GM21423 (cell line): ENCODE results near the gene MBNL3.
A peak's percentile ranks its signal among the peaks of the same experiment; 100 is the strongest.

Experiments
- ATAC-seq: cut with Tn5 transposase; IDR thresholded peaks from one replicate; pipeline ENCODE4 v1.9.1; 2021; ENCODE audit warnings: mild to moderate bottlenecking, moderate library complexity; ENCODE audit not compliant: unreplicated experiment

MBNL3 gene, protein sequence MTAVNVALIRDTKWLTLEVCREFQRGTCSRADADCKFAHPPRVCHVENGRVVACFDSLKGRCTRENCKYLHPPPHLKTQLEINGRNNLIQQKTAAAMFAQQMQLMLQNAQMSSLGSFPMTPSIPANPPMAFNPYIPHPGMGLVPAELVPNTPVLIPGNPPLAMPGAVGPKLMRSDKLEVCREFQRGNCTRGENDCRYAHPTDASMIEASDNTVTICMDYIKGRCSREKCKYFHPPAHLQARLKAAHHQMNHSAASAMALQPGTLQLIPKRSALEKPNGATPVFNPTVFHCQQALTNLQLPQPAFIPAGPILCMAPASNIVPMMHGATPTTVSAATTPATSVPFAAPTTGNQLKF

GRCh38 chrX:132488819-132489577 lies at the start of gene MBNL3:
Gene MBNL3 (minus strand): TSS chrX:132489038. CDS start chrX:132439611, 49,427 bp downstream.
- ATAC-seq, result peak; percentile 52

- ATAC-seq, result no peak
Observed at GRCh38 chrX:132533409-132533808, 44.6 kb upstream of the MBNL3 start.

- ATAC-seq, result no peak
Observed at GRCh38 chrX:132532913-132533312, 44.1 kb upstream of the MBNL3 start.

DNA sequence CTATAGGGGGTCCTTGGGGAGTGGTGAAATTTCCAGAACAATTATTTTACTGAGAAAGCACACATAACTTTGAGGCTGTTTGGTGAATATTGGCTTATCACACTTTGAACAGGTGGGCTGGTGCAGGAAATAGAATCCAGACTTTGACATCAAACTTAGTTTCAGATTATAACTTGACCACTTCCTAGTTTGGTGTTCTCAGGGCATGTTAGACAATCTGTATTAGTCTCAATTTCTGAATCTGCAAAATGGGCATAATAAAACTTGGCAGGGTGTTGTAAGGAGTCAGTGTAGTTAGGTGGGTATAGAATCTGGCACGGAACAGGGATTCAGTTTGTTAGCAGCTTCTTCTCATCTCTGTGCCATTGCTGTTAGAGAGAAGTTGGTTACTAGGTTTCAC lies 43.3 kb upstream of the MBNL3 start:
- ATAC-seq, result no peak

DNA sequence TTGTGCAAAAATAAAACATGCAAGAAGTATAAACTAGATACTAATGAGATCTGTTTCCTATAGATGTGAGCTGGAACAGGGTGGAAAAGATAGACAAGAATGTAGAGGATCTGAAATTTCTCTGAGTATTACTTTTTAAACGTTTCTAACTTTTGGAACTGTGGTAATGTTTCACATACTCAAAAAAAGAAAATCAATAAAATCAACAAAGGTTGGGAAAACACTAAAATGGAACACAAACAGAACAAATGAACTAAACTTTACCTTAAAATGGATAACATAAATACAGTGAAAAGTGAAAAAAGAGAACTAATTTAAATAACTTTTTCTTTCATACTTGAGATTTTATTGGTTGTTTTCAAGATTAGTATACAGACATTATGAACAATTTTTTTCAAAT lies 32.0 kb upstream of the MBNL3 start:
- no peak for ATAC-seq

GRCh38 chrX:132520213-132520612 lies 31.4 kb upstream of the MBNL3 start:
- no peak for ATAC-seq

GRCh38 chrX:132518401-132518800 lies 29.6 kb upstream of the MBNL3 start:
- ATAC-seq, result no peak

GRCh38 chrX:132508834-132509233 lies 20.0 kb upstream of the MBNL3 start:
- no peak for ATAC-seq

GRCh38 chrX:132505116-132505515 lies 16.3 kb upstream of the MBNL3 start:
- ATAC-seq, result no peak

DNA sequence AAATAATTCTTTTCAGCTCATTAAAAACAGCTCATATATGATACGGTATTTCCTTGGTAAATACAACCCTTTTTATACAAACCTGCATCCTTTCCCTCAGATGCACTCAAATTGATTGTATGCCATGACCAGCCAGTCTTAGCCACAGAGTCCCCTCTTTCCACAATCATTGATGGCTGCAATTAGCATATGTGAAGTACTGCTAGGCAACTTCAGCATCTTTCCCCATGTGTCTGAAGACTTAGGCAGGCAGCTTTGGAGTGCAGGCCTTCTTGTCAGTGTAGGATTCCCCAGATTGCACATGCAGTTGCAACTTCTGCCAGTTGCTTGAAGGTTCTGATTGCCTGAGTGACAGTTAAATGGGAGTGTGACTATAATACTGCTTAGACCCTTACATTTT lies 15.6 kb upstream of the MBNL3 start:
- no peak for ATAC-seq

DNA sequence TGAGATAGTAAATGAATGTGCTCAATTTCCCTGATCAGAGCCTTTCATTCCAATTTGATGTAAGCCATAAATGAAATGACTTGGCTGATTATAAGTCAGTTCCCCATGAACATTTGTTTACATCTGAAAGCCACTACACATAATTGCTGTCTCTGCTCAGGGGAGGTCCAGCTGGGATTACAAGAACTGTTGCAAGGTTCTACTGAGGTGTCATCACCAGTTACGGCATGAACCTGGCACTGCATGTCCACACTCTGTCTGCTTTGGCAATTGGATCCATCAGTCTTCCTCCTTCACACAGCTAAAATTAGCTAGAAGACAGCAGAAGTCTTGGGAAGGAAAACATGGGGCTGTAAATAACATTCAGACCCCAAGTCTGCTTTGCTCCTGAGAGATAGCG lies 12.8 kb upstream of the MBNL3 start:
- ATAC-seq, result no peak

DNA sequence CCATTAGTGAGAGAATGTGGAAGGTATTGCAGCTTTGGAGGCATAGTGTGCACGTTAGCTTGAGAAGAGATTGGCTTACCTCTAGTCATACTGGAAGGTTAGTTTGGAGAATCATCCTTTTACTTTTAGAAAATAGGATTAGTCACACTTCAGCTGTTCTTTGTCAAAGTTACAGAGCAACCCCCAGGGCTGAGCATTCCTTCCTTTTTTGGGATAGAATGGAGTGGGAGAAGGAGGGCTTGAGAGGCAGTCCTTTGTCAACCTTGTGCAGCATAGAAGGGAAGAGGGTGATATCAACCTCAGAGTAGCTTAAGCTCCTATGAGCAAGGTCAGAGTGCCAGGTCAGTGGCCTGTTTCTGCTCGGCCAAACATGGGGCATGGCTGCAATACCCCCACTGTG lies 8.6 kb upstream of the MBNL3 start:
- ATAC-seq, result no peak

GRCh38 chrX:132493095-132493494 lies 4.3 kb upstream of the MBNL3 start:
- ATAC-seq, result no peak

DNA sequence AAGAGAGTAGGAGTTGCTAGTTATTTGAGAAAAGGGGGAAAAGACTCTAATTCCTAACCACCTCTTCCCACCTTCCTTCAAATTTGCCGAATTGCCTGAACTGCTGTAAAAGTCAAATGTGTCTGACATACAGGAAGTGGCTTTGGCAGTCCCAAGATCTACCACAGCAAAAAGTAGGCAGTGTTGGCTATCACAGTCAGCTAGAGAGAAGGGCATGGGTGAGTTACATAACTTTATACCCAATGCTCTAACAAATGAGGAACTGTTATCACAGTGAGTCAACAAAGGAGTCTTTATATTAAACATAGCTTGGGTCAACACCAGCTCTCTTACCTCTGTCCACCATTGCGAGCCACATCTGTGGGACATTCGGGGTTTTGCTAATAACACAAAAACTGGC lies 2.4 kb upstream of the MBNL3 start:
- ATAC-seq, result peak; percentile 33

DNA sequence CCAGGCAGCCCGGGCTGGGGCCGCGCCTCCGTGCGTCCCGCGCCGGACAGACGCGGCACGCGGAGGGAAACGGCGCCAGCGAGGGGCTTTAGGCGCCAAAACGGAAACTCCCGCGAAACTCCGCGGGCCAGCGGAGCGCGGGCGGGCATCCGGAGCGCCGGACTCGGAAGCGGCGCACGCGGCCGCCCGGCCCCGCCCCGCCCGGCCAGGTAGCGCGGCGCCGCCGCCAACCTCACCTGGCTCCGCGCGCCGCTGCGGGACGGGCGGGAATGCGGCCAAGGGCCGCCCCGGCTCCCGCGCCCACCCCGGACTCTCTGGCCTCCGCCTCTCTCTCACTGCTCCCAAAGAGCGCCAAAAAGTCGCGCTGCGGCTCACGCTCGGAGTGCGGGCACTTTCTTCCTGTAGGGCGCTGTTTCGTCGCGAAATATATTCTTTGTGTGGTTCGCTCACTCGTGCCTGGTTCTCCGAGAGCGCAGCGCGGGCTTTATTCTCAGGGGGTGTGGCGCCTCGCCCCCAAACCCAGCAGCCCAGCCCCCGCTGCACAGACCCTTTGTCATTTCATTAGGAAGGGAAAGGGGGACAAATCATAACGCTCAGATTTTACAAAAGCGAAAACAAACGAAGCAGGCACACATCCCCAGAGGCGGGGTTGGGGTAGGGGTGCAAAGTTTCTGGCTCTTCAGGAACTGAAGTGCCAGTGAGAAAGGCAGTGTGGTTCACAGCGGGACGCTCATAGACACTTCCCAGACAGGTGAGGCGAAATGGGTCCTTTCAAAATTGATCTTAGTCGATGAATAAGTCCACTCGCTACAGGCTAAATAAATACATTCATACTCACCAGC lies 961 bp upstream of the MBNL3 start:
- peak; percentile 35 for ATAC-seq

DNA sequence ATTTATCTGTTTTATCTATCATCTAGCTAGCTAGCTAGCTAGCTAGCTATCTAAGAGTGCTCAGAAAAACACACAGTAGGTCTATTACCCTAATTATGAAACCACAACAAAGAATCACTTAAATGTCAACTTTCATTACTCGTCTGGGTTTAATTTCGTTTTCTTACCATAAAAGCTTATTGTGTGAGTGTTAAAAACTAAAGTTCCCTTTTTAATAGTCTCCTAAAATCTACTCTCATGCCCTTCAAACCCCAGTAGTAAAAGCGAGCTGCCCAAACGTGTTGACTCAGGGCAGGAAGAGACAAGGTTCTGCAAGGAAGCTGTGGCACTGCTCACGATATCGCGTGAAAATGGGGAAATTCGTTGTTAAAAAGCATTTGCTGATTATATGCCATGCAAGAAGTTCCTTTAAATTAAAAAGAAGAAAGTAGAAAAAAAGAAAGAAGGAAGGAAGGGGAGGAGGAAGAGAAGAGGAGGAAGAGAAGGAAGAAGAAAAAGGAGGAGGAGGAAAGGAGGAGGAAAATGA lies 595 bp downstream of the MBNL3 start:
- no peak for ATAC-seq

- no peak for ATAC-seq
Observed at GRCh38 chrX:132486599-132487178, 2.1 kb downstream of the MBNL3 start.

DNA sequence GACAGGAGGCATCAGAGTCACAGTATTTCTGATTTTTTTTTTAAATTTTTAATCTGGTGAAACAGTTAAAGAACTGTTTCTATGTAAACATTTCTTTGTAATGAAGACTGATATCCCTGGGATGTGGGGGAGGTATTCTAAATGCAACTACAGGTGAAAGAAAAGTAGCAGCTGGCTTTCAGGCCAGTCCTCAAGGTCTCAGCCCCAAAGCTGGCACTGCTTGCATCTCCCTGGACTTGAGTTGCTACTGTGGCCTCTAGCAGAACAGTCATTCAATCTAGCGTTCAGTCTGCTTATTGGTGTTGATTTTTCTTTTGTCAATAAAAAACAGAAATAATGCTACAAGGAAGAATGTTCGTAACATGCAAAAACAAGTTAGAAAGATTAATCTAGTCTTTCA lies 4.9 kb downstream of the MBNL3 start:
- no peak for ATAC-seq

GRCh38 chrX:132483488-132483887 lies 5.3 kb downstream of the MBNL3 start:
- ATAC-seq, result no peak

DNA sequence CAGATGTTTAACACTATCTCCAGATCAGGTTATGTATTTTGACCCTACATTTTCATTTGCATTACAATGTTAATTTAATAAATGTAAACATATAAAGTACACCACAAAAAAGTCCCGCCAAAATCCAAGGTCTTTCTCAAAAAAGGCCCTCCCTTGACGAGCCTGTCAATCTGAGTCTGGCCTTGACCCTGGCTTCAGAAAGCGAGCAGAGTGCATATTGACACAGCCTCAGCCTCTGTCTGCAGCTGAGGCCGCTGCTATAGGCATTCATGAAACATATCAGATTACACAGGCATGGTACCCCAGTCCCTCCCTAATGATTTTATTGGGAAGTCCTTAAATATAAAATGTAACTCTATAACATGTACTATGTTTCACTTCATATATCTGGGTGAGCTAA lies 6.2 kb downstream of the MBNL3 start:
- ATAC-seq, result no peak

GRCh38 chrX:132481449-132481848 lies 7.4 kb downstream of the MBNL3 start:
- ATAC-seq, result no peak
